Hematopoietic multipotent progenitor cell treated with erythropoietin and hydrocortisone succinate and interleukin-3 and kit ligand, for 4 days (in vitro differentiated cells): ENCODE measurements around the gene ACSS3.
"Not testable (repeated sequence)": the region's sequence is repeated elsewhere in the genome, so short reads cannot be mapped to it uniquely, and the experiment has no call there.

Experiments
- DNase-seq: peaks from one replicate; pipeline ENCODE4 v3.0.0-alpha.2; 2015

ACSS3 gene, protein sequence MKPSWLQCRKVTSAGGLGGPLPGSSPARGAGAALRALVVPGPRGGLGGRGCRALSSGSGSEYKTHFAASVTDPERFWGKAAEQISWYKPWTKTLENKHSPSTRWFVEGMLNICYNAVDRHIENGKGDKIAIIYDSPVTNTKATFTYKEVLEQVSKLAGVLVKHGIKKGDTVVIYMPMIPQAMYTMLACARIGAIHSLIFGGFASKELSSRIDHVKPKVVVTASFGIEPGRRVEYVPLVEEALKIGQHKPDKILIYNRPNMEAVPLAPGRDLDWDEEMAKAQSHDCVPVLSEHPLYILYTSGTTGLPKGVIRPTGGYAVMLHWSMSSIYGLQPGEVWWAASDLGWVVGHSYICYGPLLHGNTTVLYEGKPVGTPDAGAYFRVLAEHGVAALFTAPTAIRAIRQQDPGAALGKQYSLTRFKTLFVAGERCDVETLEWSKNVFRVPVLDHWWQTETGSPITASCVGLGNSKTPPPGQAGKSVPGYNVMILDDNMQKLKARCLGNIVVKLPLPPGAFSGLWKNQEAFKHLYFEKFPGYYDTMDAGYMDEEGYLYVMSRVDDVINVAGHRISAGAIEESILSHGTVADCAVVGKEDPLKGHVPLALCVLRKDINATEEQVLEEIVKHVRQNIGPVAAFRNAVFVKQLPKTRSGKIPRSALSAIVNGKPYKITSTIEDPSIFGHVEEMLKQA

DNA sequence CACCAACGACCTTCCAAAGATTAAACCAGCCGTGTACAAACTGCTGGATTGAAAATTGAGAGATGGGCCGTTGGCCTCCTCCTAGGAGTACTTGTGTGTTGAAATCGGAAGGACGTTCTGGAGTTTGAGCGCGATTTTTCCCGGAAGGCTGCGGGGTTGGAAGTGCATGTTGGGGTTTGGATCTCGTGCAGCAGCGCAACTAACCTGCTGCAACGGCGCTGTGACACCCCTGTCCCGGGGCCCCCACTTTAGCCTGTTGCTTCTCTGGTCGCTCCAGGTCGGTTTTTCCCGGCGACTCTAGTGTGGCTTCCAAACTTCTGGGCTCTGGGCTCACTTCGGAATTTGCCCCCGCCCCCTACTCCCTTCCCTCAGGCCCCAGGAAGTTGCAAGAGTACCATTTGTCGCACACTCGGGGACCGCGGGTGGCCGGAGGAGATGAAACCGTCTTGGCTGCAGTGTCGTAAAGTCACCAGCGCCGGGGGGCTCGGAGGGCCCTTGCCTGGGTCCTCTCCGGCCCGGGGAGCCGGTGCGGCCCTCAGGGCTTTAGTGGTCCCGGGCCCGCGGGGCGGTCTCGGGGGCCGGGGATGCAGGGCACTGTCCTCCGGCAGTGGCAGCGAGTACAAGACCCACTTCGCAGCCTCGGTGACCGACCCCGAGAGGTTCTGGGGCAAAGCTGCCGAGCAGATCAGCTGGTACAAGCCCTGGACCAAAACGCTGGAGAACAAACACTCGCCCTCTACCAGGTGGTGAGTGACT, at the start of gene ACSS3:
ACSS3 (plus strand) TSS at position 394 of the 756 bp plus-strand sequence; CDS start at position 436, 42 bp downstream.
- DNase-seq = no peak

DNA sequence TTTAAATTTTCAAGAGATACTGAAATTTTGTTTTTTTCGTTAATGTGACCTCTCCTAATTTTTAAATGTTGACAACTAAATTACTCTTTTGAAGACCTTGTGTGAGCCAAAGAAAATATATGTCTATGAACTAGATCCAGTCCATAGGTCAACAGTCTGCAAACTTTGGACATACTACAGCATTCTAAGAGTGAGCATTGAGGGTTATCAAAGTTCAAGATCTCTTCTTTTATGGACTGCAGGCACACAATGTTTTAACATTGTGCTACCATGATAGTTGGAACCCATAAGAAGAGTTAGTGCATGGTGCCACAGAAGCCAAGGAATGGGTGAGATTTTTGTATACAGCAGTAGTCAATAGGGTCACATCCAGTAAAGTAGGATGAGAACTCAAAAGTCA, 43.0 kb upstream of the ACSS3 start:
- no peak for DNase-seq

DNA sequence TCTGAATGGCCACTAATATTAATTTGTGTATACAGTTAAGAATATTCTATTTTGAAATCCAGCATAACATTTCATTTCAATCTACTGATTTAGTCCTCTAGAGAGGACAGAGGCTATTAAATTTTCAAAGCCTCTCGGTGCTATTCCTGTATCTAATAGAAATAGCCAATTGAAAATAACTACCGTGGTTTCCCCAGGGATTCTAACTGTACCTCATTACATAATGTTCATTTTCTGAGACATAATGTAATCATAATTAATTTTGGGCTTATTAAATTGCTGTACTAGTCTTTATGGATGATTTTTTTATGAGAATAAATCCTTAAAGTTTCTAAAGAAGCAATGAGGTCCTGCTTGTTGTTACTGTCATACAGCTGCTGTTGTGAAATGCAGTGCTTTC, 38.6 kb upstream of the ACSS3 start:
- DNase-seq = no peak

DNA sequence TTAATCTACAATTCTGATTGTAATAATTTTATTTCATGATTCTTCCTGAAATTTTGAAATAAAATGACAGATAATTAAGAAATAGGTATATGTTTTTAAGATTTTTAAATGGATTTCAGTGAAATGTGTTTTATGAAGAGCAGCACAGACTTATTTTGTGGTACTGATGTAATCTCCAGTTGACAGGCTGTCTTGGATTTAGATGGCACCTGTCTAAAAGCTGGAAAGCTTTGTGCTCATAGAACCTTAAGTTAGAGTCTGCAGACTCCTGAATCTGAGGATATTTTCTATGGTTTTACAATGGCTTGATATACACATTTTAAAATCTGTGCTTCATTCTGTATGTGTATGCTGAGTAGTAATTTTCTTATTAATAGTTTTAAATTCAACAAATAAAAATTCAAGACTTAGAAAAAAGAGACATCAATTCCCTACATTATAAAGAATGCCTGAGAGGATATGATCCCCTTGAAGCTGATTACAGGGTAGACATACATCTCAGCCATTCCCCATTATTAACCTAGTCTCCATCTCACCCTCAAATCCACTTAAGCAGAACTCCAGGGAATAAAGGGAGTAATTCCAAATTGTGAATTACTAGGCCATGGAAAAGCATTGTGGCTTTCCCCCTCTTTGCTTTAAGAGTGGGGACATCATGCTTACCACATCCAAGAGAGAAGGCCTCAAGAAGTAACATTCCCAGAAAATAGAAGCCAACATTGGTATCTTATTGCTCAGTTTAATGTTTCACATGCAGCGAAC, 33.7 kb upstream of the ACSS3 start:
- no peak for DNase-seq

DNA sequence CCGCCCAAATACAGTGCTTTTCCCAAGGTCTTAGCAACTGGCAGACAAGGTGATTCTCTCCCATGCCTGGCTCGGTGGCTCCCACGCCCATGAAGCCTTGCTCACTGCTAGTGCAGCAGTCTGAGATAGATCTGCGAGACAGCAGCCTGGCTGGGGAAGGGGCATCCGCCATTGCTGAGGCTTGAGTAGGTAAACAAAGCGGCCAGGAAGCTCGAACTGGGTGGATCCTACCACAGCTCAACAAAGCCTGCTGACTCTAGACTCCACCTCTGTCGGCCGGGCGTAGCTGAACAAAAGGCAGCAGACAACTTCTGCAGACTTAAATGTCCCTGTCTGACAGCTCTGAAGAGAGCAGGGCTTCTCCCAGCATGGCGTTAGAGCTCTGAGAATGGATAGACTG, 12.9 kb upstream of the ACSS3 start:
- DNase-seq = not testable (repeated sequence)

DNA sequence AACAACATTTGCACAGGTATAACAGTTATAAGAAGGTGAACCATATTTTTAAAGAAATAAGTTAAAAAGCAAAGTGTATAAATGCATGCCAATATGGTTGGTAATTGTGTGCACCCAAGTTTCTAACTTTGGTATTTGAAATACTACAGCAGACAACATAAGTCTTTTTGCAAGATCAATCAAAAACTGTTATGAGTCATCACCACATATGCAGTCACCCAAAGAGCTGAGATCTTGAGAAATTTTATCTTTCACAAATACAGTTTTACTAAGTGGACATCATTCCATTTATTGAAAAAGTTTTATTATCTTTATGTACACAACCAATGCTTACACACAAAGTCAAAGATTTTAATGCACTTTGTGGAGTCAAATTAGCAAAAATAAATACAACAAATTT, 7.0 kb upstream of the ACSS3 start:
- no peak for DNase-seq

DNA sequence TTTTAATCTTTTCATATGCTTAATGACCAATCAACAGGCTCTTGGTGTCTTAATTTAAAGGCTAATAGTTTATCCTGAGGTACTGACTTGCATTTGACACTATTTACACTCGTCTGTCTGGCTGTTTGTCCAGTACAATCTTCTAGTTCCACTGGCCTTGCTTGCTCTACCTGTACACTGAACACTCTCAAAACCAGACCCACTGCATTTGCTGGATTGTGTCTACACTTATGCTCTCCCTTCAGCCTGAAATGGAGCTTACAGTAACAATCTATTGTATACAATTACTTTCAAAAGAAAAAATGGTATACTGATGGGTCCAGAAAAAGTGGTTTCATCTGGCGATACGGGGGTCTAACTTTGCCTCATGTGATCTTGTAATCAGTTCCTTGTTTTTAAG, 2.3 kb upstream of the ACSS3 start:
- DNase-seq = no peak

DNA sequence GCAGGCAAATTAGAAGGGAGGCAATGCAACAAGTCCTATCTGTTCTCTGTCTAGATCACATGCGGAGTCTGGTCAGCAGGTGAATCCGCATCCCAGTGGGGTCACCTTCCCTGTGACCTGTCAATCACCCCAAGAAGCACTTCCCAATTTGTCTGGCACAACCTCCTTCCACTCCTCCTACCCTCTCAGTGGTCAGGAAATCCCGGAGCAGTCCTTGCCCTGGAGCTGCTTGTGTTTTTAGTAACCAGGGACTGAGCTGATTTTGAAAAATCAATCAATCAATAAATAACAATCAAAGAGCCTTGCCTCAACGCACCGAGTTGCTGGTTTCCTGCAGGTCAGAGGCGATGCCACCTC, 572 bp upstream of the ACSS3 start:
- DNase-seq = no peak

DNA sequence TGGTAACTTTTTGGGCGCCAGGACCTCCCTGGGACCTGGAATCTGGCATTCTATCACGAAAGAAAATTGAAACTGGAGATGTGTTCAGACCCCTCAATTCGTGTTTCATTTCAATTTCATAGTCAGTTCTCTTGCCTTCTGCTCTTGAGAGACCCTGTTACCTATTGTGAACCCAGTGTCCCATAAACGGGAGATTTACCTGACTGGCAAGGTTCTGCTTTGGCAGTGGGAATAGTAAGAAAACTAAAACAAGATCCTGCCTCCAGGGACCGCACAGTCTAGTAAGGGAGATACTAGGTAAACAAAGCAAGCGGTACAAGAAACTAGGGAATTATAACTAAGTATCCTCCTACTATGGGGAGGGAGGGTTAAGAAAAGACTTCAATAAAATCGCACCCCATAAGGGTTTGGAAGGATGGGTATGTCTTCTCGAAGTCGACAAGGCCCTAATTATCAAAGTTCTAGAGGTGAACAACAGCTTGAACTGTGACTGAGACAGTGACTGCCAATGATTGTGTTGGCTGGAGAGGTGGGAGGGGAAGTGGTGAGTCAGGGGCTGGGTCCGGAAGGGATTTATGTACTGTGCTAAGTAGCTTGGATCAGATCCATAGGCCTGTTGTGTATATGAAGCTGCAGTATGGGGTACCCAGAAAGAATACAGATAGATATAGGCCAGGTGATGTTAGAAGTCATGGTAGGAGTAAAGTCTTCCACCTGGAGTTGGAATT, 754 bp downstream of the ACSS3 start:
- DNase-seq = no peak

DNA sequence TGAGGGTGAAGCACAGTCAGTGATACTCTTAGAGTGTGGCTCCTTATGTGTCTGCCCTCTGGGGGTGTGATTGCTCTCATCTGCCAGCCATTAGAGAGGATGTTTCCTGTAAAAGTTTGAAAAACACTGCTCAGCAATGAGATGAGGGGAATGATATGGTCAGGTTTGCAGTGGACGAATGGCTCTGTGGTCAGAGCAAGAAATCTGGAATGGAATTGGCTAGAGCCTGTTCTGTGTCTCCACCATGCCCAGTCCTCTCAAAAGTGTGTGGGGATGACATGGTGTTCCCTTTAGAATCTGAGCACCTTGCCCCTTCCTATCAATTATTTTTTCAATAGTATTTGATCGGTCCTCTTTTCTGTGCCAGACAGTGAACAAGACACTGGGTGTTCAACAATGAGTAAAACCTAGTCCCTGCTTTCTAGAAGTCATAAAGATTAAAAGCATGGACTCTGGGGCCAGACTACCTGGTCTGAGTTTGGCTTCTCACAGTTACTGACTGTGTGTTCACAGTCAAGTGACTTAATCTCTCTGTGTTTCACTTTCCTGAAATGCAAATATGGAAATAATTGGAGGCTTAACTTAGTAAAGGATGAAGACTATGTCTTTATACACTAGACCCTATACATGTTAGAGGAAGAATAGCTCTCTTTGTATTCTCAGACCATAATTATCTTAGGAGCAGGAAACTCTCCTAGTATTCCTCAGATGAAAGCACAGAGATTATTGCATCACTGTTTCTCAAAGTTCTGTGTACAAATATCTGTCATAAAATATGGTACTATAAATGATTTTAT, 1.6 kb downstream of the ACSS3 start:
- DNase-seq = no peak

DNA sequence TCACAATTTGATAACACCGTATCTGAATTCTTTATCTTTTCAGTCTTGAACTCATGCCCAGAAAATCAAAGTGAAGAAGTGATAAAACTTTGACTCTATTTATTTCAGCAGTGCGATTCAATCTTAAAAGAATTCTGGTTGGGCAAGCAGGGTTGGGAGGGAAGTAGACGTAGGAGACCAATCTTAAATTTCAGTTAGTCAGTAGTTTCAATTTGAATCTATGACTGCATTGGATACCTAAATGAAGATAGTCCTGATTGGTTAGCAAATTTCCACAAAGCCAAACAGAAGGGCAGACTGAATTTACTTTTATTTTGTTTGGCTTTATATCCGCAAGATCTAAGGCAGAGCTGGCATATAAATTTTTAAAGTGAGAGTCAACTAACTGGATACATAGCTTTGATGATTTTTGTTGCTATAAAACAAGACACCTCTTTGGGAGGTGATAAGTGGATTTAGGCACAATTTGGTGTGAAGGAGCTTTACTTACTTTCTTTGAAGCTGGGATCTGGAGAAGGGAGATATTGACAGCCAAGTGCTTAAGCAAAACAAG, 2.6 kb downstream of the ACSS3 start:
- no peak for DNase-seq

DNA sequence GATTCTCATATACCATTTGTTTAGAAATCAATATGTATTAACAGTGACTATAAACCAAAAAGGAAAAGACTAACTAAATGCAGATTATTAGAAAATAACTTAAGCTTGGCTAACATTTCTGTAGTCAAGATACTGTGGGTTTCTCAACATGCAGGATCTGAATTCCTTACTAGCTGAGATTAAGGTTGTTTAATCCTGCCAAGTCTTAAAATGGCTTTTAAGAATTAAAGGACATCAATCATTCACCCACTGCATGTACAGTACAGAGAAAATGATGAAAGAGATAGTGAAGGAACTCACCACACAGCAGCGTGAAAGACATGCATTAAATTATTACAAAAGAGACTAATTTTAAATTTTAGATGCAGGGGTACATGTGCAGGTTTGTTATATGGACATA, 3.8 kb downstream of the ACSS3 start:
- DNase-seq = no peak

DNA sequence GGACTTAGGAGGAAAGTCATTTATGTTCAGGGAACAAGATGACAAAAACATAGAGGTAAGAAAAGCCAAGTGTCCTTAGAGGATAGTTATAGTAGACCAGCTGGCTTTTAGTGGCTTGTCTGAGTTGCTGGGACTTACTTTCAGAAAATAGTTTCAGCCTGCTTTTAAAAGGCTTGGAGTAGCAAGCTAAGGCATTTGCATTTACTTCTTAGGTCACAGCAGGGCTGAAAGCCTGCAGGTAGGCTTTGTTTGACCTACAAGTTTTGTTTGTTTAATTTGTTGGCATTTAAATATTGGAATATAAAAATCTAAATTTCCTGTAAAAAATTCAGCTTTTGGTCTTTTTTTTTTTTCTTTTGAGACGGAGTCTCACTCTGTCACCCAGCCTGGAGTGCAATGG, 5.1 kb downstream of the ACSS3 start:
- no peak for DNase-seq

DNA sequence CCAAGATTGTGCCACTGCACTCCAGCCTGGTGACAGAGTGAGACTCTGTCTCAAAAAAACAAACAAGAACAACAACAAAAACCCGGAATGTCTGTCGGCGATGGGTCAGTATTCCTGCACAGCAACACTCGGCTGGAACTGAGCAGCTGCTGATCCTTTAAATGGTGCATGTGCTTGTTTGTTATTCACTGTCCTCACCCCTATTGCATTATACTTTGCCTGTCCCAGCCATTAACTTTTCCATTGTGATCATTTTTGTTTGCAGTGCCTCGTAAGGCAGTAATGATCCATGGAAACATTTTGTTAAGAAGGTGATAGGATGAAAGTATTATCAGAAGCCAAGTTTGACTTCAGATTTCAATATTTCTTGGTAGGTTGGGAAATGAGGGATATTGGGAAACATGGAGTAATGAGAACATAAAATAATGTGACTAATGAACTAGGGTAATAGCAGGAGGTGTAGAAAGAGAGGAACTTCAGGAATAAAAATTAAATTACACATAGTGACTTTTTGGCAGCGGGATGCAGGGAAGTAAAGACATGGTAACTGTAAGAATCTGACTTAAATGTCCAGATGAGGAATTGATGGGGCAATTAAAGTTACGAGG, 6.1 kb downstream of the ACSS3 start:
- DNase-seq = no peak

DNA sequence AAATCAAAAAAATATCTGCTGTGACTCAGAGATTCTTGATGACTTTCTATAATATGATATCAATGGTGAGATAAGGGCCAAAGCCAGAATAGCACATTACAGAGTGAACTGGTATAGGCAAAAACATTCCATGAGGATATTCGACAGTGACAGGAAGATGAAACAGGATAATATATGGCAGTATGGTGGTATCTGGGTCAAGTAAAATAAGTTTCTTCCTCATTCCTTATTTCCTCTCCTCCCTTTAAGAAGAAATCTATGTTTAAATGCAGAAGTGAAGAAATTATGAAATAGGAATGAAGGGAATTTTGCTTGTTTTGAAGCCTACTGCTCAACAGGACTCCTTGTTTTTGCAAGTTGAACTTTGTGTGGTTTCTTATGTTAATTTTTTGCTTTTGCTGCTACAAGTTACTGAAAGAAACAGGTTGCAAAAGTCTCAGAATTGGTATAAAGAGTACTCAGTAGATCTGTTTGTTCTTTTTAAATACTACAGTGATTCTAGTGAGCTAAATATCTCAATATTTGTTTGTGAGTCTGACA, 7.0 kb downstream of the ACSS3 start:
- DNase-seq = no peak

DNA sequence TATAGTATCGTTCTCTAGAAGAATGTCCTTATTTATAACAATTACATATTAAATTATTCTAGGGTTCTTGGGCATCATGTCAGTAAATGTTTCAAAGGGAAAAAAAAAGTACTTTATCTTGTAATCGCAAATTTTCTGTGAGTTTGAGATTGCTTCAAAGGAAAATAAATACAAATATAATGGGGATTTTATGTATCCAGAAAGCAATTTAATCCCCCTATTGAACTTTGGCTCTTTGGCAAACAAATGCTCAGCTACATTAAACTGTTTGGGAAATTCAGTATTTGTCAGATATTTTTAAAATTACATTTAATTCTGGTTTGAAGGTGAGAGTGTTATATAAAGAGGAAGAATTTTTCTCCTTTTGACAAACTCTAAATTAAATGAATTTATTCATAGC, 8.0 kb downstream of the ACSS3 start:
- DNase-seq = no peak

DNA sequence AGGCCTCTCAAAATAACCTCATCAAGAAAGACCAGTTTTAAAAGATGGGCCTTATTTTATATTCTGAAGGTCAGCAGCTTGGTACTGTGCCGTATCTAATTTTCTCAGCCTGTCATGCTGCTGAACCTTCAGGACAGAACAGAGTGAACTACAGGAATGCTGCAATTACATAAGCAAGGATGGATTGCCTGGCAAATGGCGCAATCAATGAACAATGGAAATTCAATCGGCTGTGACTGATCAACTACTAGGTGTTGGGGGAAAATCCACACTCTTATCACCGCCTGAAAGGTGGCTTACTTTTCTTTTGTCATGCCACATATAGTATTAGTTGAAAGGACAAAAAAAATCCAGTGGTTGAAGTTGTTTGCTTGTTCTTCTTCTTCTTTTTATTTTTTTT, 8.5 kb downstream of the ACSS3 start:
- DNase-seq = no peak

DNA sequence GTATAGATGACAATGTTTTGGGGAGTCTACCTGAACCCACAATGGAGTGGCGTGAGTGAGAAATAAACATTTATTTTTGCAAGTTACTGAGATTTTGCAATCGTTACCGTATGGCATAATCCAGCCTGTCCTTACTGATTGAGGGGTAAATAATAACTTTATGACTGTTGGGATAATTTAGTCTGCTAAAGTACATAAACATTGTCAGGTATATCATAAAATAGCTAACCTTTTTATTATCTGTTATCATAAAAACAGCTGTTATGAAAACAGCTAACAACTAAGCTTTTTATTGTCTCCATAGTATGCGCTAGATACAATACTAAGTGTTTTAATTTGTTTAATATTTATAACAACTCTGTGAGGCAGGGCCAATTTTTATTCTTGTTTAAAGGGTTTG, 10.3 kb downstream of the ACSS3 start:
- no peak for DNase-seq

DNA sequence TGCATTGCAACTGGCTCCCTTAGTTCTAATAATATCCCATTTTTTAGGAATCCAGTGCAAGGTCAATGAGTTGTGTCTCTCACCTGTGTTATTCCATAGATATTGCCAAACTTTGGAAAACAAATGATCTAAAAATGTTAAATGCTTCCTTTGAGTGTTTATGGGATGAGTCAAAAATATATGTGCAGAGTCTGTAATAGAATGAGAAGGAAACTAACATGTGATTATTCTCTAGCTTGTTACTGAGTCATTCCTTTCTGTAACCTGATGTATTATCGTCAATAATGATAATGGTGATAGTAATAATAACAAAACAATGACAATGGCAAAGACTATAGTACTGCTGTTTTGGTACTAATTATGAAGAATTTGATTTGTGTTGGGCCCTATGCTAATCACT, 11.5 kb downstream of the ACSS3 start:
- DNase-seq = no peak

DNA sequence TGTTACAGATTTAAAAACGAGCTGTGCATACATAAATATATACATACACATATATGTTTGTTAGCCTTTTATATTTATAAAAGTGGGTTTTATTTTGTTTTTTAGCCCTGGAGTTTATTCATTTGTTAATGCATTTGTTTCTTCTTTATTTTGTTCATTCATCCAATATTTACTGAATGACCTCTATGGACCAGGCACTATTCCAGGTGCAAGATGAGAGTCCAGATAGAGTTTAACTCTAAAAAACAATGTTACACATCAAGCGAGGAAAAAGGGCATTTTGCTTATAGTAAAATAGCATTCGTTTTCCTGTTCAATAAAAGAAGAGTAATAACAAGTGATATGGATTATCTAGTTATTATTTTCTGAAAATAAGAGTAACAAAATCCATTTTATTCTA, 14.2 kb downstream of the ACSS3 start:
- no peak for DNase-seq
